GM19238 (cell line): Measurements from ENCODE around the gene TMOD4.

Experiments used
- DNase-seq: peaks from one replicate; pipeline ENCODE4 v3.0.0; 2011; ENCODE audit warnings: low spot score; ENCODE audit not compliant: insufficient read length

The TMOD4 gene

DNA sequence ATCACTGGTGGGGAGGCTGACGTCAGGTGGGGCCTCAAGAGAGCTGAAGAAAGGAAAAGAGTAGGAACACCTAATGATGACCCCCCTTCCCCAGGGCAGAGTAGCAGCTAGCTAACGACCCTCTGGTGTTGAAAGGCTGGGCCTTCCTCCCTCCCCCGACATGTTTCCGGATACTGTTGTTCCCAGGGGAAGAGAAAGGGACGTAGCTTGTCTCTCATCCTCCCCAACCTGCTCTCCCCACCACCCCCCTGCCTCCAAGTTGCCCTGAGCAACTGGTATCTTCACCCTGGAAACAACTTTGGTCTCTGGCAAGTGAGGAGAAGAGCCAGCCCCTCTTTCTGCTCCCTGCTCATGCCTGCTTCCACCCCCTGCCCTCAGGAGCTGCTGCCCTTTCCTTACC lies 31.8 kb downstream of the TMOD4 start:
- DNase-seq, result no peak

DNA sequence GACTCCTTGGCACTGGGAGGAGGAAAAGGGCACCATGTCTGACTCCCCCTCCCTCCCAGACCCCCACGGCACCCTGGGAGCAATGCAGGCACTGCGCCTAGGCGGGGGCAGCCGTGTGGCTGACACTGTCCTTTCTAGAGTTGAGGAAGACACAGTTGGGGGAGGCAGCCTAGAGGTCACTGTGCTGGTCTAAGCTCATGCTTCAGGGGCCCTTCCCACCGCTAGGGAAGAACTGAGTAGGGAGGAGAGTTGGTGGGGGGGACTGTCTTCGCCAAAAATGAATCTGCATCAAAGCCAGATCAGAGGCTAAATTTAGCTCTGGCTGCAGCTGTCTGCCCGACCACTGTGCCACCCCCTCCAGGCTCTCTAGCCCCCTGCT lies 32.7 kb downstream of the TMOD4 start:
- DNase-seq, result no peak

DNA sequence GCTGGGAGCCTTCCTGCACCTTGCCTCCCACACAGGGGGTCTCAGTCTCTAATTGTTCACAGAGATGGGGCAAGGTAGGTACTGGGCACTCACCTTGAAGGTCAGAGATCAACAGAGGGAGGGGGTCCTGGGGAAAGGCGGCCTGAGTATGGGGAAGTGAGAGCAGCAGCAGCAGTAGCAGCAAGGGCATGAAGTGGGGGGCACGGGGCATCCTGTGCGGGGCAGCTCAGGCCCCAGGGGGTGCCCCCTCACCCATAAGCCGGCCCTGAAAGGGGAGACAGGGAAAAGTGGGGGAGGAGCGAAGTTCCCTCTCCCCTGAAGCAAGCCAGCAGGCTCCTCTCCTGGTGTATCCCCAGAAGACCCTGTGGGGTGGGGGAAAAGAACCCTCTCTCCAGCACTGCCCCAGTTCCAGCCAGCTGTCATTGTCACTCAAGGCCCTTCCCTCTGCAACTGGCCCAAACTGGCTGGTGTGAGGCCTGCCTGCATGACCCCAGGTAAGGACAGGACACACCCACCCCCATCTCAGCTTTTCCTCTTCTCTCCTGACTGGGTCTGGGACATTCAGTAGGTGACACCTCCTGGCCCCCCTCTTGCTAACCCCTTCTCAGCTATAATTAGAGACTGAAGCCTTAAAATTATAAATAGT lies 33.2 kb downstream of the TMOD4 start:
- no peak for DNase-seq

DNA sequence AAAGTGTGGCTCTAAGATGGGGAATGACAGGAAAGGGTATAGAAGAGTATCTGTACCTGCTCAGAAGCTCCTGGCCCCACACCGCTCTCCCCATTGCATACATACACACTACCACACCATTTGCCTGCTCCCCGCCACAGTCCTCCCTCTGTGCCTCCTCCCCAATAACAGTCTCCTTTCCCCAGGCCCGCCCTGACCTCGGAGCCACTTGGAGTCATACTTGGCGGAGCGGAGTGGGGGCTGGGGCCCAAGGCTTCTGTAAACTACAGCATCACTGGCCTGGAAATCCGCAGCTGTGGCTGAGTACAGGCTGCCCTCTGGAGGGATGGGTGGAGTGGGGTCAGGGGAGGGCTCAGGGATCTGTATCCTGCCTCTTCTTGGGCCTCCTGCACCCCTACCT lies 38.0 kb downstream of the TMOD4 start:
- DNase-seq, result no peak

DNA sequence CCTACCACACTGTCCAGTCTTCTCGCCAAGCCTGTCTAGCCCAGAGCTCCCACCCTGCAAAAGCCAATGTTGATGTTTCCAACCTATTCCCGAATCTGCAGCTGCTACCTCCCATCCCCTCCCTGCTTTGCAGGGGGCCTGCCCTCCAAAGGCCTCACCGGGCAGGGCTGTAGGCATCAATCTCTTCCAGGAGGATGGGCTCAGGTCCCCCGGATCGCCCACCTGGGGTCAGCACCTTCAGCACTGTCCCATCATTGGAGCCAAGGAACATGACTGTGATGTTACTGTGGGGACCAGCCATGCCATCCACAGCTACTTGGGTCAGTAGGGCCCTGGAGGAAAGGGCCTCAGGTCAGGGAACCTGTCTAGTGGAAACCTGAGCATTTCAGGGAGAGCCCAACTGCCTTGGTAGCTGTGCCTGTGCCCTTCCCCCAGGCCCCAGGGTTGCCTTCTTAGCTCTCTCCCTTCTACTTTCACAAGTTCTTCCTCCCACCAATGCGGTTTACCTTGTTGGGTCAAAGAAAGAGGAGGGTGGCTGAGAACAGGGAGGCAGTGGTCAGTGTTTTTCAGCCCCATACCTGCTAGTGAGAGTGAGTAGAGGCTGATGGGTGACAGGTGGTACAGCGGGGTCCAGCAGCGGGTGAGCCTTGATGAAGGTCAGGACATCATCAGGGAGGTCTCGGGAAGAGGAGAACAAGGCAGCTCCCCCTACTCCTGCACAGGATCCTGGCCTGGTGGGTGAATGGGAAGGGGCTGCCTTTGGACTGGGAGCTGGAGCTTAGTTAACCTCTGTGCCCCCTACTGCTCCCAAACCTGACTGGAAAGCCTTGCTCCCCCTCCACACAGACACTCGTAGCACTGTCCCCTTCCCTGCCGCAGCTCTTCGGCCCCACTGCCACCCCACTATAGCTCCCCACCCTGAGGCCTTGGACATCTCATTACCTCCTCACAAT lies 40.1 kb downstream of the TMOD4 start:
- DNase-seq, result no peak

DNA sequence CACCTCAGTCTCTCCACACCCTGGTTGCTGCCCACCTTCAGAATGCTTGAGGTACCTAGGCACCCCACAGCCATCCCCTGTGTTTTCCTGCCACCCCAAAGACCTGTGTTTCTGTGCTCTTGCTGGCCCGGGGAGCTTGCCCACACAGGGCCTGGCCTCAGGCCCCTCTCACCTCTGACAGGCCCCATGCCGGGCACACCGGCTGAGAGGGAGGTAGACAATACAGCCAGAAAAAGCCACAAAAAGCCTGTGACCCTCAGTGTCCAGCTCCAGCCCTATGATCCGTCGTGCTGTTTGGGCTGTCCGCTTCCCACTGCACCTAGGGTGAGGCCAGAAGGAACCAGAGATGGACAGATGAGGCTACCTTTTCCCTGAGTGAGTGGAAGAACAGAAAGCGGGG lies 40.8 kb downstream of the TMOD4 start:
- no peak for DNase-seq

DNA sequence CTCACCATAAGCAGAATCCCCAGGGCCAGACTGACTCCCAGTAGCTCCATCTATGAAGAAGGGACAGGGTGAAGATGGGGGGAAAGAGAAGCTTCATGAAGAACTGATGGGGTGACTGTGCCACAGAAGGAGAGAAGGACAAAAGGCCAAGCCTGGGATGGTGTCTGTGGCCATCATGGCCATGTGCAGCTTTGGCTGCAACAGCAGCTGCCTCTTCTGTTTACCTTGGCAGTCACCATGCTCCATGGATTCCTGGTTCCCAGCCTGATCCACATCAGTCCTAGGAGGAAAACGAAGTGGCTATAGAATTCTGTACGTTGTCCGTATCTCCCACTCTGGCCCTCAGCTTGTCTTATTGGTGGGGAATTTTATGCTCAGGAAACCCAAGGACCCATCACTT lies 41.4 kb downstream of the TMOD4 start:
- no peak for DNase-seq

DNA sequence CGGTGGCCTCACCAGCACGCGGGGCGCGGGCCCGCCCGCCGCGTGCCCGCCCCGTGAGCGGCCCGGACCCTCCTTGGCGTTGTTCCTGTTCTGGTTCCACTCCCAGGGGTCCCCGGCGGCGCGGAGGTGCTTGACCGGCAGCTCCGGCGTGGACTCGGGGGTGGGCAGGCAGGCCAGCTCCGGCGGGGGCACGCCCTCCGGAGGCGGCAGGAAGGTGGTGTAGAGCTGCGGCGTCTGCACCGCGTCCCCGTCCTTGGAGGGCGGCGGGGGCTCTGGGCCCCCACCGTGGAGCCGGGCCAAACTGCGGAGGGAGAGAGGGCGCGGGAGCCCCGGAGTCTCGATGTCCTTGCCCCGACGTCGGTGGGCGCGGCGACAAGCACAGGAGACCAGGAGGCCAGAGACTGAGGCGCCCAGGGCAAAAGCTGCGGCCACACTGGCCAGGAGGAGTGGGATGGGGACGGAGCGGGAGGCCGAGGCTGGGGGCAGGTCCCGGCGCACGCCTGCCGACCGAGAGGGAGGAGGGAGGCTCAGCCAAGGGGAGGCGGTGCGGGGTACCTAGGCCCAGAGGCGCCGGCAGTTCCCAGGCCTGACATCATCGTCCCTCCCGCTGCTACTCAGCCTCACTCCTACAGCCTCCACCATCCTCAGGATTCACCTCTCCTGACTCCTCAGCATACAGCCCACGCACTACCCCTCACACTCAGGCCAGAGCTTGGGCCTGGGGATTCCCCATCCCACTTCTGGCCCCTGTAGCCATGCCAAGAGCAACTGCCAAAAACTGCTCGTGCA lies 42.6 kb downstream of the TMOD4 start:
- no peak for DNase-seq

DNA sequence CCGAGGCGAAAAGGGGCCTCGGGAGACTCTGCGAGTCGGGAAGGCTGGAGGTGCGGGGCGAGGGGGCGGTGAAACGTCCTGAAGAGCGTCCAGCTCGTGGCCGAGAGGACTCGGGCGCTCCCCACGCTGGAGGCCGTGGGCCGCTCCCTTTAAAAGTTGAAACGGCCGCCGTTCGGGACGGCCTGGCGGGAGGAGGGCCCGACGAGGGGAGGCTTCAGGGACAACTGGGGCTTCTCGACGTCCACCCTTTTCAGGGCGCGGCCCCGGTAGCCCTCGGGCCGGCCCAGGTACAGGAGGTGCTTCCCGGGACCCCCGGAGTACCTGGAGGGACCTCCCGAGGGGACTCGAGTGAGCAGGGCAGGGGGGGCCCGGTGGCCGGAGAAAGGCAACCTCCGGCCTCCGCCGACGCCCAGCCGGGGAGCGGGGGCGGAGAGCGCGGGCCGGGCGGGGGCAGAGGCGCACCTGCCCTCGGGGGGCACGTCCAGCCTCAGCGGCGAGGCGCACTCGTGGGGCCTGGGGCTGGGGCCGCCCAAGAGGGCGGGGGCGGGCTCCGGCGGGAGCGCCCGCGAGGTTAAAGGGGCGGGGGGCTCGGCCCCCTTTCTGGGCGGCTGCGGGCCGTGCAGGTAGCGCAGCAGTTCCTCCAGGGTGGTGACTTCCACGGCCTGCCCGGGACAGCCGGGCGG lies 43.3 kb downstream of the TMOD4 start:
- no peak for DNase-seq

DNA sequence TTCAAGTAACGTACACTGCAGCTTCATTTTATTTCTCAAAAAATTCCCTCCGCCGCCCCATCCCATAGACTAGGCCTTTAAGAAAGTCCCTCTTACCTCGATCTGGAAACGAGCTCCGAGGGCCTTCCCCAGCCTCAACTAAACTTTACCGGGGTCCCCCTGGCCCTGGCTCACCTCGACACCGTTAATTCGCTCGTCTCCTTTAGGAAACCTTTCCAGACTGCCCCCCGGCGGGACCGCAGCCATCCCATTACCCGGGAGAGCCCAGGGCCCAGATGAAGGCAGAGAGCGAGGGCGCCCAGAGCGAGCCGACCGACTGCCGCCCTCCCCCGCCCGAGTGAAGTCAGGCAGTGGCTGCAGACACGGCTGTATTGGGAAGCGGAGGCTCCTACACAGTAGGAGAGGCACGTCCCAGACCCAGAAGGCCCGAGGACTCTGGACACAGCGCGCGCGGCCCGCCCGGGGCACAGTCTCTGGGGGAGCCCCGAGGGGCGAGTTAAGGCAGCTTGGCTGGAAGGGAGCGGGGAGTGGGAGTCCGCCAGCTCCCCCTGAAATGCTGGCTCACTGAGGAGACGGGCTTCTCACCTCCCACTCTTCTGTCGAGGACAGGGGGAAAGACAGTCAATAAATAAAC lies 44.0 kb downstream of the TMOD4 start:
- no peak for DNase-seq

DNA sequence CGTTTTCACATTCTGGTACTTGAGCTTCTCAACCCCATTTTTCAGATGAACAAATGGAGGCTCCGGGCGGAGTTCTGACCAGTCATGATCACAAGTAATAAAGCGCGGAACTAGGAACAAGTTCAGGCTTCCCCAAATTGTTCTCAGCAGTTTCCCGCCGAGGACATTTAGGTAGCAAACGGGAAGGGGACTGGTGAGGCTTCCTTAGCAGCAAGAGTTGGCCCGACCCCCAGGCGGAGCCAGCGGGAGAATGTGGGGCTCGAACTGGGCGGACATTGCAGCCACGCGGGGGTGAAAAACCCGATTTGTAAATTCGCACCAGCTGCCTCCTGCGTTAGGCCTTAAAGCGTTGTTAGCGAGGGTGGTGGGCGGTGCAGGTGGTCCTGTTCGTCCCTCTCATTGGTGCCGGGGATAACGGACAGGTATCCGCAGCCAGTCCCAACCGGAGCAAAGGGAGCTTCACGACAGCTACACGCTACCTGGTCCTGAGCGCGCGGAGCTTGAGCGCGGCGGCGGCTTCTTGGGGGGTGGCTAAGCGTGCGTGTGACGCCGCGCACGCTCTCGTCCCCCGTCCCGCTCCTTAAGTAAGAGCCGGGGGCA lies 44.7 kb downstream of the TMOD4 start:
- DNase-seq, result peak; percentile 95

DNA sequence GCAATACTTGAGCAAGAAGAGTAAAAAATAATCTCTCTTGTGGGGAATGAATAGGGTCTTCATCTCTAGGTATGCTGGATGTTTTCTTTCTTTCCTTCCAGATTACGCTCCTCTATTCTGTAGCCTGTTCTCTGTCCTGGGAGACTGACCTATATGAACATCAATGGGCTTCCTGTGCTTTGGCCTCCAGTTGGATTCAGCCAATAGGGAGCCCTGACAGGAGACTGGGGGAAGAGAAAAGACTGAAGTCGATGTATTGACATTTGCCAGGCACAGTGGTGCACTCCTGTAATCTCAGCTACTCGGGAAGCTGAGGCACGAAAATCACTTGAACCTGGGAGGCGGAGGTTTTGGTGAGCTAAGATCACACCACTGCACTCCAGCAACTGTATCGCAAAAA lies 47.0 kb downstream of the TMOD4 start:
- no peak for DNase-seq

DNA sequence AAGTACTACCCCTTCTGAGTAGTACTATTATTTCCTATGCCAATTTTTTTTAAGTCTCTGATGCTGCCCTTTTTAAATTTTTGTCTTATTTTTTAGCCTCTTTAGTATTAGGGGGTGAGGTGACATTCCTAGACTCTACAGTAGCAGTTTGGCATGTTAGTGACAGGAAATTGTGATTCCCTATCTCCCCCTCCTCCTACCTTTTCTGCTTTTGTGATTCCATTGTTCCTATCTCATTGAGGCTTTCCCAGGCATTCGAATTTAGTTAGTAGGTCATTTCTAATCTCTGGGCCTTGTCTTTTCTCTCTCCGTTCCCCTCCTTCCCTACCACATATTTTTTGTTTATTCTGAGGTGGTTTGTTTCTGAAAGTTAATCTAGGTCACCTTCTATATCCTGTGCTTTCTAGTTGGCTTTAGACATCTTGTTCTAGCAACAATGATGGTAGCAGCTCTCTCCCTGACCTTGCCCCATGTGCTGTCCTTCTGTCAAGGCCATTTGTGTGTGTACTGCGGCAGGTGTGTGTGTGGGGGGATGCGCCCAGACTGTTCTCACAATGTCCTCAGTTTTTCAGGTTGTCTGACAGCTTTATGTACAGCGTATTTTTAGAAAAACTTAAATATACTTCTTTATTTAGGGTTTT lies 50.9 kb downstream of the TMOD4 start:
- no peak for DNase-seq
